VCaP (cell line): ENCODE results near the gene RPS28.

Experiments used
- H3K27ac ChIP-seq: fragments of 450-650 bp; 2 replicates; pipeline ENCODE4 v1.5.1; 2017
- CTCF ChIP-seq: fragments of 450-650 bp; conservative IDR thresholded peaks from 2 replicates; pipeline ENCODE4 v1.5.1; 2017; ENCODE audit warnings: mild to moderate bottlenecking, moderate library complexity

Gene RPS28

DNA sequence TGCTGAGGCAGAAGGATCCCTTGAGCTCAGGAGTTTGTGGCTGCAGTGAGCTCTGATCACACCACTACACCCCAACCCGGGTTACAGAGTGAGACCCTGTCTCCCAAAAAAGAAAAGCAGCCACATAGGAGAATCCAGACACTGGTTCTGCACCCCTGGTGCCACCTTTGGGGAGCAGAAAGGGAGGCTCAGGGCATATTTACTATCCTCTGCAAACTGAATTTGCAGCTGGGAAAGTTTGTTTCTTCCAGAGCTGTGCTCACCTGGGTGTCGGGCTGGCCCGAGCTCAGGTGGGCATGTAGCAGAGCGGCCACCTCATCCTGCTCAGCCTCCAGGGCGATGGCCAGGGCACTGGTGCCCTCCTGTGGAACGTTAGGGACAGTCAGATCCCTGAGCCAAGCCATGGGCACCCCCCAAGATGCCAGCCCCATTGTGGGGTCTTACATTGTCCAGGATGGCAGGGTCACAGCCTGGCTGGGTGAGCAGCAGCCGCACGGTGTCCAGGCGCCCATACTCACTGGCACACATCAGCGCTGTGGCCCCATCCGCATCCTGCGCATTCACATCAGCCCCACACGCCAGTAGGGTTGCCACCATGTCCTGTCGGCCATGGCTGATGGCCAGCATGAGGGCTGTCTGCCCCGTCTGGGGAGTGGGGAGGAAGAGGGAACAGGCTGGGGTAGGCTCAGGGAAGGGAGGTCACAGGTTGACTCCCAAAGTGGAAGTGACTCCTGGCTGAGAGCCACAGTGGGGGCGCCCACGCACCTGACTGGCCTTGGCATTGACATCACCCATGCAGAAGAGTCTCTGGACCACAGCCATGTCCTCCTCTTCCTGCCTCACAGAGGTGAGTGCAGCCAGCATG, 3.1 kb downstream of the RPS28 start:
- no peak overlapping the region for H3K27ac ChIP-seq
- TF ChIP-seq CTCF = no peak

- no peak overlapping the region for H3K27ac ChIP-seq
- no peak for TF ChIP-seq CTCF
Observed at GRCh38 chr19:8325454-8325853, 4.2 kb downstream of the RPS28 start.

- TF ChIP-seq CTCF = no peak
Observed at GRCh38 chr19:8329996-8330395, 8.7 kb downstream of the RPS28 start.

DNA sequence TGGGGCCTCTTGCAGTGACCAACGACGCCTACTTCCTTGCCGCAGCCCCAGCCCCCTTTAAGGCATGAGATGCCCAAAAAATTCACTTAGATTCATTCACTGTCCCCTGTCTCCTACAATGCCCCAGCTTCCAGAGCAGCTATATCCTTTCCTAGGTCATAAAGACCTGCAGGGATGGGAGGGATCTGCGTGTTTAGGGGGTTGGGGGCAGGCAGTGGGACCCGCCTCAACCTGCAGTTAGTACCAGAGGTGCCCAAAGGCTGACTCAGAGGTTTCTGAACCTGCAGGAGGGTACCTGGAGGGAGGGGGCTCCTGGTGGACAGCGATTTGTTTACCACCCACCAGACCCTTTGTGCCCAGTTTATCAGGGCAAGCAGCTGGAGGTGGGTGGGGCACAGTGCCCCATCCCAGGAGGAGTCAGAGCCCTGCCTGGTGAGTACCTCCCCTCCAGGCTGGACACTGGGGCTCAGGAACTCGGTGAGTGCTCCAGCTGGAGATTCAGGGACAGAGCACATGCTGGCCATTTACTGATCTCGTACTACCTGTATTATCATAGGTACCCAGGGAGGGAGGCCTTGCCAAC, 10.1 kb downstream of the RPS28 start:
- no peak overlapping the region for H3K27ac ChIP-seq
- TF ChIP-seq CTCF = no peak

More at GRCh38 chr19:8329996-8330395, 8.7 kb downstream of the RPS28 start:
- H3K27ac ChIP-seq = no peak overlapping the region

DNA sequence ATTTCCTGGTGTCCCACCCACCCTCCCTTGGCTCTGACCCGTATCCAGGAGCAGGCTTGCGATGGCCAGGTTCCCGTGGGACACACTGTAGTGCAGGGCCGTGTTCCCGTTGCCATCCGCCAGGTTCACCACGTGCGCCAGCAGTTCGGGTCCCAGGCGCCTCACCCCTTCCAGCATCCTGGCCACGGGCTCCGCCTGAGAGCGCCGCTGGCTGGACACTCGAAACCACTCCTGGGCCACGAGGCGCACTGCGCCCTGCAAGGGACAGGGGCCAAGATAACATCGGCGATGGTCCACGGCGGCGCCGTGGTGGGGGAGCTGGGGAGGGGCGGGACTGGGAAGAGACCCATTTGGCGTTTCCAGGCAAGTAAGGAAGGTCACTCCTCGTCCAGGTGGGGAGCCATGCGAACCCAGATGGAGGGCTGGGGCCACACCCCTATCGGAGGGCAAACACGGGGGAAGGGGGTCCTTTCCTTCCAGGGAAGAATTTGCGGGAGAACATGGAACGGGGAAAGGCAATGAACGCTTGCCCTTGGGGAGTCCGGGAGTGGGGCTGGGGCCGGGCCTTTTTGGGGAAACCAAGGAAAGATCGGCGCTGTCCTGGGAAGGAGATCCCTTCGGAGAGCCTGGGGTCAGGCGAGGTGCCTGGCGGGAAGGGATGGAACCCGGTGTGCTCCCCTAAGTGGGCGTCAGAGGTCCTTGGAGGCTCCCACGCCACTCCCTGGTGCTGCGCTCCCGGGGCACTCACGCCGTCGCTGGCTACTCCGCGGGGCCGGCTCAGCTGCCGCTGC, 11.9 kb downstream of the RPS28 start:
- H3K27ac ChIP-seq = no peak overlapping the region
- no peak for TF ChIP-seq CTCF

- H3K27ac ChIP-seq = no peak overlapping the region
- TF ChIP-seq CTCF = no peak
Observed at GRCh38 chr19:8333767-8334457, 12.6 kb downstream of the RPS28 start.
